HL-60 (cell line): ENCODE data around the gene PODNL1.

Source experiments
- DNase-seq, 2 experiments: peaks; one replicate each; pipeline ENCODE4 v3.0.0-alpha.2; 2010 to 2020; ENCODE audit warnings: low read depth in 1 of 2, low spot score in 1 of 2
- H3K27ac ChIP-seq: fragments of 250-450 bp; sonication (Bioruptor Pico); replicated peaks from 2 replicates; pipeline ENCODE4 v1.5.1; 2020; ENCODE audit warnings: mild to moderate bottlenecking, moderate library complexity
- H3K27me3 ChIP-seq: fragments of 250-450 bp; sonication (Bioruptor Pico); 2 replicates; pipeline ENCODE4 v1.5.1; 2021; ENCODE audit warnings: mild to moderate bottlenecking, moderate library complexity; ENCODE audit not compliant: insufficient read depth, poor library complexity, severe bottlenecking
- H3K4me3 ChIP-seq: replicated peaks from 2 replicates; pipeline ENCODE4 v1.5.1; 2011; ENCODE audit warnings: mild to moderate bottlenecking, control low read depth, low read length; ENCODE audit not compliant: insufficient read depth
- CTCF ChIP-seq: IDR thresholded peaks from one replicate; pipeline ENCODE4 v1.5.1; 2011; ENCODE audit warnings: low read length, control low read depth, inconsistent platforms; ENCODE audit not compliant: insufficient read depth
- GABPA ChIP-seq: IDR thresholded peaks from 2 replicates; pipeline ENCODE4 v1.6.1; 2012; ENCODE audit warnings: low read depth
- POLR2AphosphoS5 ChIP-seq: IDR thresholded peaks from 2 replicates; pipeline ENCODE4 v1.6.1; 2012; ENCODE audit warnings: low read depth
- REST ChIP-seq: IDR thresholded peaks from 2 replicates; pipeline ENCODE4 v1.6.1; 2012; ENCODE audit warnings: low read depth; ENCODE audit not compliant: insufficient replicate concordance
- SPI1 ChIP-seq: IDR thresholded peaks from 2 replicates; pipeline ENCODE4 v1.6.1; 2012; ENCODE audit warnings: low read depth, mild to moderate bottlenecking, borderline replicate concordance

Gene PODNL1

DNA sequence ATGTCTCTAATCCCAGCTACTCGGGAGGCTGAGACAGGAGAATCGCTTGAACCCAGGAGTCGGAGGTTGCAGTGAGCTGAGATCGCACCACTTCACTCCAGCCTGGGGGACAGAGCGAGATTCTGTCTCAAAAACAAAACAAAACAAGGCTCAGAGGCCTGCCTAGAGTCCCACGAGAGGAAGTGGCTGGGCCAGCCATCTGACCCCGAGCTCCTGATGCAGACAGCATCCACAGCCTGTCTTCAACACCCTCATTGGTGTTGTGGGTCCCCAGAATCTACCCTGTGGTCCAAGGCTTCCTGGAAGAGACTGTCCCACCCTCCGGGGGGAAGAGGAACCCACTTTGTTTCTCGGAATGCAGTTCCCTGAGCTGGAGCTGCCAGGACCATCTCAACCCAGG is 43.2 kb upstream of the PODNL1 start:
- TF ChIP-seq REST (no peak), CTCF (no peak)
- H3K4me3 ChIP-seq = no peak overlapping the region
- no peak overlapping the region for H3K27ac ChIP-seq
- H3K27me3 ChIP-seq = no peaks in the 10 kb centered on the region
- DNase-seq = no peak

GRCh38 chr19:13981021-13981420 is 42.8 kb upstream of the PODNL1 start:
- Histone ChIP-seq H3K27me3 (no peaks in the 10 kb centered on the region), H3K4me3 (no peak overlapping the region), H3K27ac (no peak overlapping the region)
- no peak for TF ChIP-seq CTCF
- no peak for TF ChIP-seq GABPA
- no peak for TF ChIP-seq REST
- TF ChIP-seq SPI1 = no peak
- no peak for TF ChIP-seq POLR2AphosphoS5
- no peak for DNase-seq

- no peak for DNase-seq
- TF ChIP-seq CTCF (no peak), POLR2AphosphoS5 (no peak), GABPA (no peak), SPI1 (no peak), REST (no peak)
- Histone ChIP-seq H3K27me3 (no peaks in the 10 kb centered on the region), H3K27ac (no peak overlapping the region), H3K4me3 (no peak overlapping the region)
Measured at GRCh38 chr19:13980340-13980739, 42.1 kb upstream of the PODNL1 start.
